Measurements from ENCODE around the gene PTPRT. TPM values are rescaled to one million over a fixed set of nuclear protein-coding genes. Genes with fewer than 3 reads are reported as not detected.

Gene PTPRT
- total RNA-seq, 1 experiment from 2014 or later, result 0.20 TPM

- Mint-ChIP-seq H3K27ac (ENCODE audit: unreplicated experiment) (no peak overlapping the region), H3K4me1 (ENCODE audit: low read depth, unreplicated experiment) (no peaks in the 10 kb centered on the region), H3K9me3 (ENCODE audit: unreplicated experiment) (no peaks in the 10 kb centered on the region), H3K36me3 (ENCODE audit: insufficient read depth, unreplicated experiment) (no peaks in the 10 kb centered on the region), H3K27me3 (ENCODE audit: insufficient read depth, unreplicated experiment) (no peaks in the 10 kb centered on the region), H3K4me3 (ENCODE audit: unreplicated experiment) (no peak overlapping the region)
- TF ChIP-seq CTCF (IDR thresholded peaks at IDR 0.05; ENCODE audit: insufficient read depth in 1 of 2, low read depth in 1 of 2, low read length in 1 of 2, severe bottlenecking in 1 of 2, unreplicated experiment in 1 of 2), result no peak
- Histone ChIP-seq H3K36me3 (ENCODE audit: control insufficient read depth, insufficient read depth, low read length) (no peaks in the 10 kb centered on the region), H3K9me3 (no peaks in the 10 kb centered on the region; the same call in 1 of the 2 replicates), H3K4me3 (ENCODE audit: low read depth, low read length) (no peak overlapping the region), H3K27me3 (replicated peaks; ENCODE audit: control insufficient read depth, insufficient read depth, low read length) (no peaks in the 10 kb centered on the region), H3K4me1 (no peaks in the 10 kb centered on the region; the same call in 1 of the 2 replicates)
- no peak for DNase-seq
- POLR2A ChIA-PET, result no interaction called here
- CTCF ChIA-PET, result no interaction called here
- BruUV-seq (replicated peaks), result no TSS peak
- intact Hi-C loops (cut with micrococcal nuclease; ENCODE audit: unreplicated experiment), result no loop called here
Observed at GRCh38 chr20:42941629-42942028, 248.1 kb downstream of the PTPRT start.

- no peaks in the 10 kb centered on the region; the same call in 1 of the 2 replicates for H3K9me3 ChIP-seq
- BruUV-seq (replicated peaks), result no TSS peak
- no peak overlapping the region for H3K4me3 Mint-ChIP-seq (ENCODE audit: unreplicated experiment)
- intact Hi-C loops (cut with micrococcal nuclease; ENCODE audit: unreplicated experiment), result no loop called here
- H3K27ac Mint-ChIP-seq (ENCODE audit: unreplicated experiment), result no peak overlapping the region
- no peaks in the 10 kb centered on the region for H3K4me1 Mint-ChIP-seq (ENCODE audit: low read depth, unreplicated experiment)
- no peaks in the 10 kb centered on the region for H3K4me1 ChIP-seq
- TF ChIP-seq CTCF (IDR thresholded peaks at IDR 0.05; ENCODE audit: insufficient read depth in 1 of 2, low read depth in 1 of 2, low read length in 1 of 2, severe bottlenecking in 1 of 2, unreplicated experiment in 1 of 2), result no peak
- no peak for DNase-seq
- ChIA-PET POLR2A (no interaction called here), CTCF (no interaction called here)
- H3K4me3 ChIP-seq (ENCODE audit: low read depth, low read length), result no peak overlapping the region
- no peaks in the 10 kb centered on the region for H3K36me3 ChIP-seq (ENCODE audit: control insufficient read depth, insufficient read depth, low read length)
- H3K36me3 Mint-ChIP-seq (ENCODE audit: insufficient read depth, unreplicated experiment), result no peaks in the 10 kb centered on the region
- no peaks in the 10 kb centered on the region for H3K27me3 Mint-ChIP-seq (ENCODE audit: insufficient read depth, unreplicated experiment)
- no peaks in the 10 kb centered on the region for H3K9me3 Mint-ChIP-seq (ENCODE audit: unreplicated experiment)
- no peaks in the 10 kb centered on the region for H3K27me3 ChIP-seq (replicated peaks; ENCODE audit: control insufficient read depth, insufficient read depth, low read length)
Observed at GRCh38 chr20:42938441-42939205, 251.1 kb downstream of the PTPRT start.

- Histone ChIP-seq H3K9me3 (no peaks in the 10 kb centered on the region; the same call in 1 of the 2 replicates), H3K27me3 (replicated peaks; ENCODE audit: control insufficient read depth, insufficient read depth, low read length) (no peaks in the 10 kb centered on the region), H3K36me3 (ENCODE audit: control insufficient read depth, insufficient read depth, low read length) (no peaks in the 10 kb centered on the region), H3K4me3 (ENCODE audit: low read depth, low read length) (no peak overlapping the region), H3K4me1 (no peaks in the 10 kb centered on the region)
- H3K4me3 Mint-ChIP-seq (ENCODE audit: unreplicated experiment), result no peak overlapping the region
- DNase-seq, result no peak
- POLR2A ChIA-PET, result no interaction called here
- CTCF ChIA-PET, result no interaction called here
- H3K27ac Mint-ChIP-seq (ENCODE audit: unreplicated experiment), result no peak overlapping the region
- peaks cover 11% of the 10 kb centered on the region for H3K9me3 Mint-ChIP-seq (ENCODE audit: unreplicated experiment)
- BruUV-seq (replicated peaks), result no TSS peak
- intact Hi-C loops (cut with micrococcal nuclease; ENCODE audit: unreplicated experiment), result no loop called here
- H3K27me3 Mint-ChIP-seq (ENCODE audit: insufficient read depth, unreplicated experiment), result no peaks in the 10 kb centered on the region
- TF ChIP-seq CTCF (IDR thresholded peaks at IDR 0.05; ENCODE audit: insufficient read depth in 1 of 2, low read depth in 1 of 2, low read length in 1 of 2, severe bottlenecking in 1 of 2, unreplicated experiment in 1 of 2), result no peak
- H3K36me3 Mint-ChIP-seq (ENCODE audit: insufficient read depth, unreplicated experiment), result no peaks in the 10 kb centered on the region
- H3K4me1 Mint-ChIP-seq (ENCODE audit: low read depth, unreplicated experiment), result no peaks in the 10 kb centered on the region
Observed at GRCh38 chr20:42936482-42936881, 253.2 kb downstream of the PTPRT start.
